ENCODE data around the gene PAK1. TPM values are rescaled to one million over a fixed set of nuclear protein-coding genes. Genes with fewer than 3 reads are reported as not detected.

PAK1 gene
- total RNA-seq, 1 donor from 2014 or later, result 83.2 TPM

DNA sequence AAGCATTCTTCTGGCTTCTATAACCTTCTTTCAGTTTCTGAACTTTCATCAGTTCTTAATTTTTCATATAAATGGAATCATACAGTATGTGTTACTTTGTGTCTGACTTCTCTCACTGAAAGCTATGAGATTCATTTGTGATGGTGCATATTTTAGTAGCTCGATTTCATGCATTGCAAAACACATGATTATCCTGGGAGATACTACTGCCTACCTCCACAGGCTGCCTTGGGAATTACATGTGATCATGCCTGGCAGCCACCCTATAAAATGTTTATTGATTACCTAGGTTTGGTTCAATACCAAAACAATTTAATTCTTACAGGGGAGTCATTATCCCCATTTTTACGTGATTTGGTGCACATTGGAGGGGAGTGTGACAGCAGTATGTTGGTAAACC lies 34.1 kb upstream of the PAK1 start:
- Mint-ChIP-seq H3K27me3 (ENCODE audit: low read depth) (no peaks in the 10 kb centered on the region), H3K4me3 (no peak overlapping the region), H3K4me1 (peaks cover 47% of the 10 kb centered on the region), H3K9me3 (peaks cover 8% of the 10 kb centered on the region), H3K27ac (no peak overlapping the region), H3K36me3 (no peaks in the 10 kb centered on the region)
- TF ChIP-seq, protein P1, sequence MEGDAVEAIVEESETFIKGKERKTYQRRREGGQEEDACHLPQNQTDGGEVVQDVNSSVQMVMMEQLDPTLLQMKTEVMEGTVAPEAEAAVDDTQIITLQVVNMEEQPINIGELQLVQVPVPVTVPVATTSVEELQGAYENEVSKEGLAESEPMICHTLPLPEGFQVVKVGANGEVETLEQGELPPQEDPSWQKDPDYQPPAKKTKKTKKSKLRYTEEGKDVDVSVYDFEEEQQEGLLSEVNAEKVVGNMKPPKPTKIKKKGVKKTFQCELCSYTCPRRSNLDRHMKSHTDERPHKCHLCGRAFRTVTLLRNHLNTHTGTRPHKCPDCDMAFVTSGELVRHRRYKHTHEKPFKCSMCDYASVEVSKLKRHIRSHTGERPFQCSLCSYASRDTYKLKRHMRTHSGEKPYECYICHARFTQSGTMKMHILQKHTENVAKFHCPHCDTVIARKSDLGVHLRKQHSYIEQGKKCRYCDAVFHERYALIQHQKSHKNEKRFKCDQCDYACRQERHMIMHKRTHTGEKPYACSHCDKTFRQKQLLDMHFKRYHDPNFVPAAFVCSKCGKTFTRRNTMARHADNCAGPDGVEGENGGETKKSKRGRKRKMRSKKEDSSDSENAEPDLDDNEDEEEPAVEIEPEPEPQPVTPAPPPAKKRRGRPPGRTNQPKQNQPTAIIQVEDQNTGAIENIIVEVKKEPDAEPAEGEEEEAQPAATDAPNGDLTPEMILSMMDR (IDR thresholded peaks at IDR 0.05; ENCODE audit: unreplicated experiment), result no peak
- no peak for DNase-seq (ENCODE audit: low spot score in 2 of 2, unreplicated experiment in 2 of 2)

DNA sequence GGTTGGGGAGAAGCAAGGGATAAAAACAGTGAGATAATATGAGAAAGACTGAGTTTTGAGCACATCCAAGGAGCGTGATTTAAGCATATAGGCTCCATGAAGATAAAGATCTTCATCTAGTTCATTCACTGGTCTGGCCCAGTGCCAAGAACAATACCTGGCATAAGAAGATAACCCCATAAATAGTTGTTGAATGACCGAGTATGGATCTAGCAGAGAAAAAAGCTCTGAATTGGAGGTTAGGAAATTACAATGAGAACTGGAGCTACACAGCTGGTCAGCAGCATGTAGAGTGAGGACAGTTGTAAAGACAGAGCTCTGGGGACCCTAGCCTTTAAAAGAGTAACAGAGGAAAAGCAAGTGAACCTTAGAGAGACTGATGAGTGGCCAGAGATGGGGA lies 33.0 kb upstream of the PAK1 start:
- TF ChIP-seq, protein P1 (IDR thresholded peaks at IDR 0.05; ENCODE audit: unreplicated experiment), result no peak
- Mint-ChIP-seq H3K27ac (peak overlapping the region; percentile 62), H3K27me3 (ENCODE audit: low read depth) (no peaks in the 10 kb centered on the region), H3K4me1 (peaks cover 51% of the 10 kb centered on the region), H3K9me3 (peaks cover 8% of the 10 kb centered on the region), H3K36me3 (no peaks in the 10 kb centered on the region), H3K4me3 (no peak overlapping the region)
- DNase-seq (ENCODE audit: low spot score in 2 of 2, unreplicated experiment in 2 of 2), result peak; percentile 32 to 47

- Mint-ChIP-seq H3K36me3 (no peaks in the 10 kb centered on the region), H3K27ac (peak overlapping the region; percentile 62), H3K4me3 (no peak overlapping the region), H3K27me3 (ENCODE audit: low read depth) (no peaks in the 10 kb centered on the region), H3K9me3 (peaks cover 8% of the 10 kb centered on the region), H3K4me1 (peaks cover 45% of the 10 kb centered on the region)
- TF ChIP-seq, protein P1 (IDR thresholded peaks at IDR 0.05; ENCODE audit: unreplicated experiment), result no peak
- DNase-seq (ENCODE audit: low spot score in 2 of 2, unreplicated experiment in 2 of 2), result no peak
Observed at GRCh38 chr11:77505956-77506355, 32.1 kb upstream of the PAK1 start.

DNA sequence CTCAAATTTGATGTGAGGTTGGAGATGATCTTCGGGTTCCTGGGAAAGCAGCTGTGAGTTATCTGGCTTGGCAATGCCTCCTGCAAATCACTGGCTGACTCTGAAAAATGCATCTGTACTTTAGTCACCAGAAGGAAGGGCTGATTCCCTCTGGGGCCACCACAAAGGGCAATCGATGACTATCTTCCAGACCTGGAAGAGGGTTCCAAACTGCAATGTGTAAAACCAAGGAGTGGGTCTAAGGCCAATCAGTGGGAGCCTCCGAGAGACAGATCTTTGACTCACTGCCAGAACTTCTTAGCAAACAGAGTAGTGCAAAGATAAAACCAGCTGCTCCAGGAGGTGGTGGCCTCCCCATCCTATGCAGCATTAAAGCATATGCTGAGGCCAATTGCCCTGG lies 29.1 kb upstream of the PAK1 start:
- H3K4me3 Mint-ChIP-seq, result no peak overlapping the region
- TF ChIP-seq, protein P1 (IDR thresholded peaks at IDR 0.05; ENCODE audit: unreplicated experiment), result no peak
- no peak for DNase-seq (ENCODE audit: low spot score in 2 of 2, unreplicated experiment in 2 of 2)
- no peaks in the 10 kb centered on the region for H3K9me3 Mint-ChIP-seq
- H3K4me1 Mint-ChIP-seq, result peaks cover 44% of the 10 kb centered on the region
- no peak overlapping the region for H3K27ac Mint-ChIP-seq
- H3K27me3 Mint-ChIP-seq (ENCODE audit: low read depth), result no peaks in the 10 kb centered on the region
- no peaks in the 10 kb centered on the region for H3K36me3 Mint-ChIP-seq

DNA sequence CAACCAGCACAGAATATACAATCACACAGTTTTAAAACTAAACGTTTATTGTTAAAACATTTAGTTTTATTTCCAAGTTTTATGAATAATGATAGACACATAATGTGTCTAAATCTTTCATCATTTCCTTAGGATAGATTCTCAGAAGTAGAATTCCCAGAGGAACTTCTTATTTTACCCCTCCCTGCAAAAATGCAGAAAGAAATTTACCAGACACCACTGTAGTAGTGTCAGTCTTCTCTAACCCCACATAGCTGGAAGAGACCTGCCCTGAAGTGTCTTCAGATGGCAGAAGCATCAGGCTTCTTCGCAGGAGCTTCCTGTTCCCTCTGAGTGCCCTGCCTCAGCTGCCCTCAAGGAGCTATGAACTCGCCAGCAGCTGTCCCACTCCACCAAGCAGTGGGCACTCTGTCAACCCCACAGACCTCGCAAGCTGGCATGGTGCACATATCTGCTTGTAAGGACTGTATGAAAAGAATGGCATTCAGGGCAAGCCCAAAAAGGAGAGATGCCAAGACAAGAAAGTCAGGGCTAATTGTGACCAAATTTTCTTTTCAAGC lies 28.5 kb upstream of the PAK1 start:
- Mint-ChIP-seq H3K9me3 (no peaks in the 10 kb centered on the region), H3K27me3 (ENCODE audit: low read depth) (no peaks in the 10 kb centered on the region), H3K4me3 (no peak overlapping the region), H3K27ac (no peak overlapping the region), H3K36me3 (no peaks in the 10 kb centered on the region), H3K4me1 (peaks cover 42% of the 10 kb centered on the region)
- TF ChIP-seq, protein P1 (IDR thresholded peaks at IDR 0.05; ENCODE audit: unreplicated experiment), result no peak
- DNase-seq (ENCODE audit: low spot score in 2 of 2, unreplicated experiment in 2 of 2), result no peak

- no peaks in the 10 kb centered on the region for H3K9me3 Mint-ChIP-seq
- H3K4me3 Mint-ChIP-seq, result no peak overlapping the region
- H3K36me3 Mint-ChIP-seq, result no peaks in the 10 kb centered on the region
- TF ChIP-seq, protein P1 (IDR thresholded peaks at IDR 0.05; ENCODE audit: unreplicated experiment), result no peak
- H3K4me1 Mint-ChIP-seq, result peaks cover 37% of the 10 kb centered on the region
- no peak for DNase-seq (ENCODE audit: low spot score in 2 of 2, unreplicated experiment in 2 of 2)
- no peaks in the 10 kb centered on the region for H3K27me3 Mint-ChIP-seq (ENCODE audit: low read depth)
- H3K27ac Mint-ChIP-seq, result no peak overlapping the region
Observed at GRCh38 chr11:77501758-77502157, 27.9 kb upstream of the PAK1 start.

Measured in mesothelial cell of epicardium (in vitro differentiated cells).